GM19468 (cell line): ENCODE data around the gene MKI67.

Source experiments
- ATAC-seq: cut with Tn5 transposase; IDR thresholded peaks from one replicate; pipeline ENCODE4 v1.9.1; 2021; ENCODE audit warnings: mild to moderate bottlenecking, moderate library complexity, moderate number of reproducible peaks; ENCODE audit not compliant: unreplicated experiment; ENCODE audit errors: extremely low read depth

The MKI67 gene

DNA sequence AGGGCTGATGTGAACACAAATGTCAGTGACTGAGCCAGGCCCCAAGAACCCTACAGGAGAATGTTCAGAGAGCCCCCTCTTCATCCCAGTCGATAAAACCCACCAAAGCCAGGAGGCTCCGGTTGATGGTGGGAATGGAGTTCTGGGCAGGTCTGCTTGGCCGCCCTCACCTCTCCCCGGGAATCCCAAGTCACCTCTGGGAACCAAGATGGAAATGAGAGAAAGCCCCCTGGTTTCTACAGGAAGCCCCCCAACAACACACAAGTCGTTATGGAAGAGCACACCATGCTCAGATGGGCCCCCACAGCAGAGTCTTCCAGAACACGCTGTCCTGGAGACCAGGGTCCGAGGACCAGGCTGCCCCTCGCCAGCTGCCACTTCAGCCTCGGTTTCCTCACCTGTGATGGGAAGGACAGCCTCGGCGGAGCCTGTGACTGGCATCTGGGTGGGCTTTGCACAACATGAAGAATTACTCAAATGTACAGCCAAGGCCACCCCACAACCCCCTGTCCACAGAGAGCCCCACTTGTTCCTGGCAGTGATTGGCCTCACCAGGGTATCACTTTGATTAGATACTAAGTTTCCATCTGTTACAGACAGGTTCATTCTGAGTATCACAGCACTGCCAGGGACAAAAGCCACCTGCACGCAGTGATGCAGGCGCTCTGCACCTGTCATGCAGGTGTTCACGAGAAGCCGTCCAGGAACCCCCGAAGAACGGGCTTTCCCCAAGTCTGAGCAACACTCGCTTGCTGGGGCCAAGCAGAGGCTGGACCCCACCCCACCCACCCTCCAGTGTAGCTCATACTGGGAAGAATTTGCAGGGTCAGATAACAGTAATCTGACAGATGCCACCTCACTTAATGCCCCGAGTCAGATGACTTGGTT is 57.6 kb downstream of the MKI67 start:
- ATAC-seq: no peak

DNA sequence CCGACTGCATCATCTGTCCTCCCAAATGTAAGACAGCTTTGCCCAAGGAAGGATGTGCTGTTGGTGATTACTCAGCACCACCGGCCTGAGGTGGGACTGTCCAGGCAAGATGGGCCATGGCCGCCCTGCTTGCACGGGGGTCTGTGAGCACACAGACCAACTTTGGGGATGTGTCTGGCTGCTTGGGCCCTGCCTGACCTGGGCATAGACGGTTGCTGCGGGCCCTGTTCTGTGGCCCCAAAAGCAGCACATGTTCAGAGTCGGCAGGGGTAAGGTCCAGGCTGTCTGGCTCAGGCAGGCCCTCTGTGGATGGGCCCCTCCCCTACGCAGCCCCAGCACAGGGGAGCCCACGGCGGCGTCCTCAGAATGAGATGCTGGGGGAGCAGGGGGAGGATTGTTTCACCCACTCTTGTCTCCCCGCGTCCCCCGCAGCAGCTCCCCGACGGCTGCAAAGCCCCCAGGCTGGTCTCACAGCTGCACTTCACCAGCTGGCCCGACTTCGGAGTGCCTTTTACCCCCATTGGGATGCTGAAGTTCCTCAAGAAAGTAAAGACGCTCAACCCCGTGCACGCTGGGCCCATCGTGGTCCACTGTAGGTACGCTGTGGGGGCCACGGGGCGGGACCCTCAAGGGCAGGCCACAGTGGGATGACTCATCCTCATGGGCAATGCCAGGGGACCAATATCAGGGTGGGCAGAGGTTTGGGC is 58.4 kb downstream of the MKI67 start:
- no peak for ATAC-seq

DNA sequence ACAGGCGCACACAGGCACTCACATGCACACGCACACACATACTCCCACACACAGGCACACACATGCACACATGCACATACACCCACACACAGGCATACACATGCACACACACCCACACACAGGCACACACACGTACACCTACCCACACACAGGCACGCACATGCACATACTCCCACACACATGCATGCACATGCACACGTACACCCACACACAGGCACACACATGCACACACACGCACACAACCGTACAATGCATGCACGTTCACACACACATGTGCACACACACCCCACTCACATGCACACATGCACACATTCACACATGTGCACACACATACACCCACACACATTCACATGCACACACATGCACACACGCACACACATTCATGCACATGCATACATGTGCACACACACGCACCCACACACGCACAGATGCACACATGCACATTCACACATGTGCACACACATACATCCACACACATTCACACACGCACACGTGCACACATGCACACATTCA is 59.3 kb downstream of the MKI67 start:
- ATAC-seq: no peak

DNA sequence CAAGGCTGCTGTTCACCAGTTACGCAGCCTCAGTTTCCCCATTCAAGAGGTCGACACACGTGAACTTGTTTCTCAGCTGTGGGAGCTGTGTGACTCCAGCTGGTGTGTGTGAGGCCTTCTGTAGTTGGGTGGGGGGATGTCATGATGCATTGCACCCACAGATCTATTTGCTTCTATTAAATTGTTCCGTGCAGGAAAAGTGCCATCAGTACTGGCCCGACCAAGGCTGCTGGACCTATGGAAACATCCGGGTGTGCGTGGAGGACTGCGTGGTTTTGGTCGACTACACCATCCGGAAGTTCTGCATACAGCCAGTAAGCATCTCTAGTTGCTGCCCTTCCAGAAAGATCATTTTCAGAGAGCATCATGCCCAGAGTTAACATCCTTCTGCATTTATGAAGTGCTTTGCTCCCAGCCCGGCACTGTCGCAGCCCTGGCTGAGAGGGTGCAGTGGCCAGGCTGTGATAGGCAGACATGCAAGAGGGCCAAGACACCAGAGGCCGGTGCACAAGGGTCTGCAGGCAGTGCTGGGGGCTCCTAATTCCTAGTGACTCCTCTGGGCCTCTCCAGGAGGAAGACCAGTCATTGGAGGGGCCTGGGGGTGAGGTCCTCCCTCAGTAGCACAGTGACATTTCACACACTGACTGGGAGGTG is 60.2 kb downstream of the MKI67 start:
- no peak for ATAC-seq

DNA sequence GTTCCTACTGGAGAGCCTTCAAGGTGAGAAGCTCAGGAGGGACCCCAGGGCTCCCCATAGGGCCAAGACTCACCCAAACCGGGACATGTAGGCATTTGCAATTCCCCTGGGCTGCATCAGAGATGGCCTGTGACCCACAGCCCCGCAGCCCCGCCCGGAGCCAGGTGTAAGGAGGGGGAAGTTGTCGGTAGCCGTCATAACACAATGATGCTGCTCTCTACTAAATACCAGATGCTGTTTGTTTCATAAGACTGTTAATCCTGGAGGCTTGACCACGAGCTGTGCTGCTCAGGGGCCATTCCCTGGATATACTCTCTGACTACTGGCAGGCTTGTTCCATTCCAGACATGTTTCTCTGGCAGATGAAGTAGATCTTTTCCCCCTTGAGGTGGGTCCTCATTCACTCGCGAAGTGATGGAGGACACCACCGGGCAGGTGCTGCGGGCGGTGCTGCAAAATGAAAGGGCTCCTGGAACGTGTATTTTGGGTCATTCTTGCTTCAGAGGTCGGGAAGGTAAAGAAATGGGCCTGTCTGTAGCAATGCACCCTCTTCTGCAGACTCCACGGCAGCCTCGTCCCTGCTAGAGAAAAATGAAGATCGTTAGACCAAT is 61.1 kb downstream of the MKI67 start:
- no peak for ATAC-seq

DNA sequence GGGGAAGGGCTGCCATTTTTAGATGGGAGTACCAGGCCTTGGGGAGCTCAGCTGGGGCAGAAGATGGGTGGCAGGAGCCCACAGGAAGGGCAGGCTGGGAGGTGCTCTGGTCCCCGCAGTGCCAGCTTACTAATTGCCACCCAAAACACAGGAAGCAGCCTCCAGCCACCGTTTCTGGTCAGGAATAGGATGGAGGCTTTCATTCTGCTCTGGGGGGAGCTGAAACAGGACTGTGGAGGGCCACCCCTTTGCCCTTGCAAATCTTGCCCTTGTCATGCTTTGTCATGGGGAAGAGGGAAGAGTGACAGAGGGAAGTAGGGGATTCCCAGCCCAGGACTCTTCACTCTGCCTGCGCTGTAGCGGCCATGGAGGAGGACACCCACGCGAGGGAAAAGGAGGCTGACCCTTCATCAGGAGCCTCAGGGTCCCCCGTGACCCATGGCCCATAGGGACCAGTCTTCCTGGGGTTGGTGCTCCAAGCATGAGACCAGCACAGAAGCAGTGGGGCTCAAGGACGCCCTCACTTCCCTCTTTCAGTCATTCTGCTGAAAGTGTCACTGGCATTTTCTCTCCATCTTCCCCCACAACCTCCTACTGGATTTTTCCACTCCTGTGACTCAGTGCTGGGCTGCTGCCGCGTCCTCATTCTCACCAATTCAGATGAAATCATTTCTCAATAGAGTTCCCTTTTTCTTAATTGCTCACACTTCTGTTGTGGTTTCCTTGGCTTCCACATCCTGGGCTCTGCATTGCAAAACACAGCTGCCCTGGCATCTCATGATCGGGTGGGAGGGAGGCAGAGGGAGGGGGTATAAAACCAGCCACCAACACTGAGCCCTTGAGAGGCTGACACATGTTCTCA is 61.9 kb downstream of the MKI67 start:
- peak; percentile 57 for ATAC-seq

DNA sequence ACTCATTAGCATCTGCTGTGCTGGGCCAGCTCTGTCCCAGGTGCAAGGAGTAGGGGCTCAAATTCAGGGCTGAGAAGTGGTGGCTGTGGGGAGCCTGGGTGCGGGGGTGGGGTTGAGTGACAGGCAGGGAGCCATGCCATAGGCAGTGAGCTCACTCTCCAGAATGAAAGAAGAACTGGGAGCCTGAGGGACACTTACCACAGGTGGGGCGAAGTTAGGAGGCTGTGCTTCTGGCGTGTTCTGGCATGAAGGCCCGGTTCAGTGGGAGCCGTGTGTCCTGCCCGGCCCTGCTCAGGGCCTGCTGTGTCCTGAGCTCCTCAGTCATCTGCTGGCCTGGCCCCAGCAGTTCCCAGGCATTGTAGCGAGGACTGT is 62.5 kb downstream of the MKI67 start:
- ATAC-seq: no peak

DNA sequence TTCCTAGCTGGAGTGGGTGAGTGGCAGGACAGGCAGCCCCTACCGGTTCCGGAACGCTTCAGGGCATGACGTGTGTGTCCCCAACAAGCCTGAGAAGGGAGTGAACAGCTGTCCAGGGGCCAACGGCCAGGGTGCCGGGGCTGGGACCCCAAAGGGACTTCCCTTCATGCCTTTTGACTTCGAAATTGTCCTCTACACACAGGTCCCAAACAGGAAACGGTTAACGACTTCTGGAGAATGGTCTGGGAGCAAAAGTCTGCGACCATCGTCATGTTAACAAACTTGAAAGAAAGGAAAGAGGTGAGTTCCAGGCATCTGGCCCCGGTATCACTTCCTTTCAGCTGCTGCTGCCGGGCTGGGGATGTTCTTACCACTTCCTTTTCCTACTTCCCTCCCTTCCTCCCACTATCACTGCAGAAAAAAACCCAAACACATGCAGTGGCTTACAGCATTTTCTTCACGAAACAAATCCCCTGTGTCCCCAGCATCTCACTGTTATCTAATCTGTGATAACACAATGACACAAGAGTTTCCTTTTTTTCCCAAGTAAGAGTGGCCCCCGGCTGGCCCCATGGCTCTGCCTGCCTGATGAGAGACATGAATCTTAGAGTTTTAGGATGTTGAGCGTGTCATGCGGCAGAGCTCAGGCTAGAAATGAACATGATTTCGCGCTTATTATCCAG is 63.2 kb downstream of the MKI67 start:
- ATAC-seq: peak; percentile 14

DNA sequence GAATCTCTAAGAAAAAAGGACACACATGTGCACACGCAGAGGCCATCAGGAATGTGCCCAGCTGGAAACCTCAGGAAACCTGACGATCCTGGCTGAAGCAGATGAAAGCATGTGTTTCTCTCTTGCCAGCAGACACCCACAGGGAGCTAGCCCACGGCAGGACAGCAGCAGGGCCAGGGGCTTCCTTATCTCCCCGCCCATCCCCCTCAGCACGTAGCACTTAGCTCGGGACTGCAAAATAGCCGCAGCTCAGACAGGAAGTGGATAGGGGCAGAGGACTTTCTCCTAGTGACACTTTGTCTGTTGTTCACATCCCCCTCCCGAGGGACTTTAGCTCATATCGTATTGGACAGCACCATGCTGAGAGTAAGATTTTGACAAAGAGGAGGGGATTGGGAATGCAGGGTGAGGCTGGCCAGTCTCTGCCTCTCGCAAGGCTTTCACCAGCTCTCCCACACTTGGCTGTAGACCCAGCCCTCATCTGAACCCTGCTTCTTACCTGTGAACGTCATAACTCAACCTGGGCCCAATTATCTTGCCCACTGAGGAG is 63.8 kb downstream of the MKI67 start:
- ATAC-seq: no peak

DNA sequence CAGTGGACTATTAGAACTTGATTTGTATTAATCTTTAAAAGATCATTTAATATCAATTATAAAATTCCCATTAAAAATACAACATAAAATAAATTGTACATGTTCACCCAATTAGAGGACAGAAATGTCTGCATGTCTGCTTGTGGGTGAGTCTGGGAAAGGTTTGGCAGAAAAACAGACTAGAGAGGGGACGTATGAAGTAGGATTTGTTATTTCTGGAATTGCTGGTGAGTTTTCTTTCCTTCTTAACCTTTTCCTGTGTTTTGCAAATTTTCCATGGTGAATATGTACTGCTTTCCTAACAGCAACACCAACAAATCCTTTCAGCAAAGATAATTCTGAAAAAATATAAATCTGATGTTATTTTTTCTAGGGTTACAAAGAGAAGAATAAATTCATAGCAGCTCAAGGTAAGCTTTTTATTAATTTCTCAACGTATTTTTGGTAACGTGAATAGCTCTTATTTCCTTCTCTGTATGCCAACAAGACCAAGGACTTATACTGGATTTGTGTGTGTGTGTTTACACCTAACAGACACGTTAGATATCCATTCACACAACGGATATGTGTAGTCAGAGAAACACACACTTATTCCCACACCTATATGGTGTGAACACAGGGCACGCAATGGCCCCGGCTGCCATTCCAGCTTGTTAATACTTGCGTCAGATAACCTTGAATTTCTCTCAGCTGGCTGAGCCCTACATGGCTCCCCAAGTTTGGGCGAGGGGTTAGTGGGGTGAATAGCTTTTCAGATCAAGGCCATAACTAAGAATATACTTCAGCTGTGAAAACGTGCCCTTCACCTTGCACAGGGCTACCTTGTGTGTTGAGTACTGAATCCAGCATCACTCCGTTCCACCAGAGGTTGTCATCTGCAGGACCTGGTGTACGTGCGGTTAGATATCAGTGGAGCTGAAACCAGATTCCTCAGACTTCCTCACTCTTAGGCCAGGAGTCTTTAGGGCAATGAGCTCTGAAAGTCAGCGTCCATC is 64.6 kb downstream of the MKI67 start:
- no peak for ATAC-seq

DNA sequence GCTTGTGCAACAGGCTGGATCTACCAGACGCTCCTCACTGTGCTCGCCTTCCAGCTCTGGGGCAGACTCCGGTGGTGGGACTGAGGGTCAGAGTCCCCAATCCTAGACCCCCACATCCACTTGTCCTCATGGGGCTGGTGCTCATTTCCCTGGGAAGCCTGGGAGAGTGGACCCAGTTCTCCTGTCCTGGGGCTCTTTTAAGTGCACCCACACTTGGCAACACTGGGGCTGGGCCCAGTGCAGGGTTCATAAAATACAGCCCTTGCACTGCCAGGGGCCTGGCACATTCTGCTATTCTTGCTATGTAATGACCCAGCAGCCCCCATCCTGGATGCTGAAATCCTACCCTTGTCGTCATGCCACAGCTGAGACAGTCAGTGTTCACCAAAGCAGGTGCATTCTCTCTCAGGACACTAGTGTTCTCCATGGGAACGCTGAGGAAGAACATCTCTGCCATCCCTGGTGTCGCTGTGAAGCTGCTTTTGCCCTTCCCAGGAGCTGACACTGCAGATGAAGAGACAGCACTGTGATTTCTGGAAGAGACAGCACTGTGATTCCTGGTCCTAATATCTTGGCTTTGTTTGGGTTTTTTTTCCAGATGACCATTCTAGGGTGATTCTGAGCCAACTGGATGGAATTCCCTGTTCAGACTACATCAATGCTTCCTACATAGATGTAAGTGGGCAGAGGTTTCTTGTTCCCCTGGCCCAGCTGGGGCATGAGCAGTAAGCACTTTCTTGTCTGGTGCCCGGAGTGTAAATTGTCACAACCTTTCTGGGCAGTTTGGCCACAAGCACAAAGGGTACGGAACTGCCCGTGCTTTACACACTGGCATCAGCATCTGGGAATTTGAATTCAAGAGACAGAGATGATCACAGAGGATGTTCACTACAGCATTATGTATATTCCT is 65.6 kb downstream of the MKI67 start:
- ATAC-seq: no peak

DNA sequence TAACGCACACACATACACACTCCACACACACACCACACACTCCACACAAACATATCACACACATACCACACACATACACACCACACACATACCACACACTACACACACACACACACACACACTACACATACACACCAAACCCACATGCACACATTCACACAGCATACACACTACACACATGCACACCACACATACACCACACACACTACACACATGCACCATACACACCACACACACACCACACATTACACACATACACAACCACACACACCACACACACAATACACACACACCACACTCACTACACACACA is 66.3 kb downstream of the MKI67 start:
- no peak for ATAC-seq

DNA sequence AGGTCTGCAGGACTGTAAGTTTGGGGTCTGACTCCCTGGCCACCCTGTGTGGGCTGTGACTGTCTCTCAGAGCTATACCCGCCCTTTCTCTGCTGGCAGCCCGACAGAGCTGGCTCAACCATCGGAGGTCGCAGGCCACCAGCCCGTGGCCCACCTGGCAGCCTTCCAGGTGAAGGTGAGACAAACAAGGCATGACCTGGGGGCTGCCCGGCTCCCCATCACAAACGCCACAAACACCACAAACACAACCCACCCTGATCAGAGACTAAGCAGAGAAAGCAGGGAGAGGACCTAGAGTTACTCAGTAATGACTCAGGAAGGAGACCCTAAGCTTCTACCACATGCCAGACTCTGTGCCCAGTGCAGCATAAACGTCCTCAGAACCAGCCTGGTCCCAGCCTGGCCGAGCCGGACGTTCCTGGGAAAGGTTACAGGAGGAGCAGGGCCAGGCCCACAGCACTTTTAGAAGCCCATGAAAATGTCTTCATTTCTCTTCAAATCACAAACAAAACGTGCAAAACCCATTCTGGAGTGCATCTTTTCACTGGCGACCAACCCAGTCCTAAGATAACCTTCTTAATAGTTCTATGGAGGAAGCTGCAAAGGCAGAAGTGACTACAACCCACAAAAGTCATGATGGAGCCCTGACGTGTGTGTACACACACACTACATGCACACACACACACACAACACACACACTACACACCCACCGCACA is 66.8 kb downstream of the MKI67 start:
- ATAC-seq: no peak

DNA sequence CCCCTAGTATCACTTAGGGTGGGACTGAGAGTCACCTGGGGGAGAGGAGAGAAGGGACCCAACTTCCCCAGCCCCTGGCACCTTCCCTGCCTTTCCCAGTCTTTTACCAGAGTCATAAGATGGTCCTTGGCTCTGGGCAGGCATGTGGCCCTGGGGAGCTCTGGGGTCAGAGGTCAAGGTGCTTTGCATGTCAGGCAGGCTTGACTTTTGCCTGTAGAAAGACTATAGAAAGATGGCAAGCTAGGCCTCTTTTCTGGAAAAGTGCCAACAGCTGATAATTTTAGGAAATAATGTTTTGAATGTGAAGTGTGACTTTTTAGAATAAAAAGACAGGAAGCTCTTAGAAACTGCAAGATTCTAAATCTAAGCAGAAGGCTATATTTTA is 67.5 kb downstream of the MKI67 start:
- no peak for ATAC-seq

DNA sequence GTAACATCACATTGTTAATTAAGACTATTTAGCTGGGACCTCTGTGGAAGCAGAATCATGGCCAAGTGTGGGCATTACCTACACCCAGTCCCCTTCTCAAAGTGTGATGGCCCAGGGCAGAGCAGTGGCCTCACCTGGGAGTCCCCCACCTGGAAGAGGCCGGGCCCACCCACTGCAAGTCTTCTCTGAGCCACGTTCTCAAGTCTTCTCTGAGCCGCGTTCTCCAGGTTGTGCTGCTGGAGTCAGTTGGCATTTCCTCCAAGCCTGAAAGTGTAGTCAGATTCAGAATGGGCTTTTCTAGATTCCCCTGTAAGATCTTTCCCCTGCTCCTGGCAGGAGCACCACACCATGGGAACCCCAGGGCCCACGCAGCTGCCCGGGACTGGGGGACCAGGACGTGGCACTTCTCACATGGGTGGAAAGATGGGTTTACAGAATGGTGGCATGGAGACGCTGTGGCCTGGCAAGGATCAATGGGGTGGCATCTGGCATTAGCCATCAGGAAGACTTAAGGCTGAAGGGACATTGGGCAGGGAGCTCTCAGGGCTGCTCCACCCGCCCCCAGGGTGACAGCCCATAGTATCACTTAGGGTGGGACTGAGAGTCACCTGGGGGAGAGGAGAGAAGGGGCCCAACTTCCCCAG is 68.0 kb downstream of the MKI67 start:
- no peak for ATAC-seq
